ENCODE results near the gene C12orf50. TPM values are rescaled to one million over a fixed set of nuclear protein-coding genes. Genes with fewer than 3 reads are reported as not detected.

Gene C12orf50, protein sequence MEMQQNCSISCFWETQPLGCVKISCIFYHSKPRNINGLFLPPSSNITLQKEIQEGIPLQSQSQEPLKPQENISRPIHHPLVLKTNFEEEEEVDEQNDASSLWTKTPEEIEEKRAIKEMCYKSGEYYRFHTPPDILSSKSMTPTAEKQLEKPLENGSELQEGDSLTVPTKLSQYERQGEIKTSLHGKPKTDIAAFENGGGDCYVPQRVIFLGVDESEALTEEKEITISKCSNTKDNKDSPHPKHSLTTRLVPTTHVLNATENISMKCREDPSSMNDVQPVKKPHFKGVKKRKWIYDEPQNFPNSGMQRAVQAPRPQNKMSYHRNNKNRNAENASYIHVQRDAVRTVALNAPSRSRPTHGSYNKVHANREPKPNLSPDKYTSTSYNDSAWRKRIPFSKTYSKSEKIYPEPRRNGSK
- total RNA-seq (under 1 TPM in 2 of 9 donors, not detected in 7; 0.06 to 0.08 TPM), polyA plus RNA-seq (under 1 TPM in 1 of 2 donors, not detected in 1; 0.10 TPM)
- long read RNA-seq, donor 1, result 0 reads
- long read RNA-seq, donor 2, result 0 reads
- long read RNA-seq, donor 3, result 0 reads

DNA sequence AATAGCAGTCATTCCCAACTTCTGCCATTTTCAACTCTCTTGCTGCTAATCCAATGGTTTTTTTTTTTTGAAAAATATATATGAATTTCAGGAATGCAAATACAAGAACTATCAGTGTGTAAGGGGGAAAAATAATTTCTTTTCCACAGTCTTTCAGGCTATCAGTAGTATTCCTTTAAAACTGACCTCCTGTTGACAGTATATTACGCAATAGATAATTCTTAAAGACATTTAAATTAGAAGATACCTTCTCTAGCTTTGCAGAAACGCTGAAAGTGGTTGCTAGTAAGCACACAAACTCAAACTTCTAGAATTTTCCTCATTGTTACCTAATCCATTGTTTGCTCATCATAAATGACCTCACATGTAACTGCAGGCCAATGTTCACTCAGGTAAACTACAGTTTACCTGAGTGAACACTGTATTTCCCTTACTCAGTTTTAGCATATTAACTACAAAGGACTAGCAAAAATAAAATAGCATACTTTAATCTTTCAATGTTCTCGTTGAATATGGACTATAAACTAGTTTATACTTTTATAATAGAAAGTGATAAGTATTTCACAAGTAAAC is at the start of gene C12orf50:
C12orf50 (minus strand) TSS at position 309 of the 573 bp plus-strand sequence. CDS start 2,439 bp downstream, outside the sequence.
- no peak for DNase-seq
- no peaks in the 10 kb centered on the region for H3K4me1 ChIP-seq
- ATAC-seq, result no peak
- intact Hi-C loops (cut with DNase I), result no loop called here
- H3K27ac ChIP-seq, result no peak within 1 kb of the TSS
- no peaks in the 10 kb centered on the region for H3K27me3 ChIP-seq
- H3K9me3 ChIP-seq, result no peaks in the 10 kb centered on the region
- no peaks in the 10 kb centered on the region for H3K36me3 ChIP-seq
- H3K4me3 ChIP-seq, result no peak within 1 kb of the TSS
- TF ChIP-seq, protein P1, sequence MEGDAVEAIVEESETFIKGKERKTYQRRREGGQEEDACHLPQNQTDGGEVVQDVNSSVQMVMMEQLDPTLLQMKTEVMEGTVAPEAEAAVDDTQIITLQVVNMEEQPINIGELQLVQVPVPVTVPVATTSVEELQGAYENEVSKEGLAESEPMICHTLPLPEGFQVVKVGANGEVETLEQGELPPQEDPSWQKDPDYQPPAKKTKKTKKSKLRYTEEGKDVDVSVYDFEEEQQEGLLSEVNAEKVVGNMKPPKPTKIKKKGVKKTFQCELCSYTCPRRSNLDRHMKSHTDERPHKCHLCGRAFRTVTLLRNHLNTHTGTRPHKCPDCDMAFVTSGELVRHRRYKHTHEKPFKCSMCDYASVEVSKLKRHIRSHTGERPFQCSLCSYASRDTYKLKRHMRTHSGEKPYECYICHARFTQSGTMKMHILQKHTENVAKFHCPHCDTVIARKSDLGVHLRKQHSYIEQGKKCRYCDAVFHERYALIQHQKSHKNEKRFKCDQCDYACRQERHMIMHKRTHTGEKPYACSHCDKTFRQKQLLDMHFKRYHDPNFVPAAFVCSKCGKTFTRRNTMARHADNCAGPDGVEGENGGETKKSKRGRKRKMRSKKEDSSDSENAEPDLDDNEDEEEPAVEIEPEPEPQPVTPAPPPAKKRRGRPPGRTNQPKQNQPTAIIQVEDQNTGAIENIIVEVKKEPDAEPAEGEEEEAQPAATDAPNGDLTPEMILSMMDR (IDR thresholded peaks at IDR 0.05), result no peak
- 52 to 58% (median 56%) methylated on average over 3 of the region's 3 CpGs for WGBS, 4 donors

DNA sequence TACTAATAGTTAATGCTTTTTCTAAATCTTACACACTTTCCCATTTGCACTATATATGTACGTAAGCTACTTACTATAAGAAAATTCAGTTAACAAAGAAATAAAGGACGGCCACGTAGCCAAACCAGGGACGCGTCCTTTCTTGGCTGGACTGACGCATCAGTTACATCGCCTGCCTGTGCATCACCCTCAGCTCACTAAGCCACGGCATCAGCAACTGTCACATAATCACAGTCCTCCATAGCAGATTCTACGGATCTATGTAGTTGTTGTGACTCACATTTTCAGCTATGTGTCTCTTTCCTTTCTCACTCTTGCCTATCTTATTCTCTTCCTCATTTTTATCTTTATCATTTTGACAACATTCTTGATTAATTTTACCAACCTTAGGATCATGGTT is 38.1 kb upstream of the C12orf50 start:
- no peak for DNase-seq
- H3K4me3 ChIP-seq, result no peak overlapping the region
- no peaks in the 10 kb centered on the region for H3K27me3 ChIP-seq
- no peaks in the 10 kb centered on the region for H3K4me1 ChIP-seq
- H3K36me3 ChIP-seq, result peaks cover 0 to 76% (median 16%) of the 10 kb centered on the region in 9 donors
- no peak for ATAC-seq
- H3K9me3 ChIP-seq, result no peaks in the 10 kb centered on the region
- 94 to 96% (median 95%) methylated on average over 9 of the region's 9 CpGs for whole genome bisulfite sequencing, 4 donors
- no peak overlapping the region for H3K27ac ChIP-seq
- TF ChIP-seq, protein P1 (IDR thresholded peaks at IDR 0.05), result no peak
- TF ChIP-seq POLR2A (IDR thresholded peaks at IDR 0.05), result no peak
- intact Hi-C loops (cut with DNase I), result loop anchor here in 1 of 10 donors (5.0 kb wide), 1 partner anchor 840 kb away; no protein-coding TSS in a partner anchor

DNA sequence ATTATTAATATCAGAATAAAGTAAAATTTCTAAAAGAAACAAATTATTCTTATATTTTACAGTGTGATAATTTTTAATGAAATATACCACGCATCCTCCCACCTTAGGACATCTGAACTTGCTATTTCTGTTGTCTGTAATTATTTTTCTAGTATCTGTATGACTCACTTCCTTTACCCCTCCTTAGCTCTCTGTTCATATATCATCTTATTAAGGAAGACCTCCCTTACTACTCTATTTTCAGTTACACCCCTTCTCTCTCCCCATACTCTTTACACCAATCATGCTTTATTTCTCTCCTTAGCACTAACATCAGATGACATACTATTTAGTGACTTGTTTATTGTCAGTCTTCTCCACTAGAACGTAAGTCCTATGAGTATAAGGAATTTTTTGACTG is 34.2 kb upstream of the C12orf50 start:
- intact Hi-C loops (cut with DNase I), result no loop called here
- ATAC-seq (no peak), DNase-seq (no peak)
- Histone ChIP-seq H3K36me3 (peaks cover 0 to 76% (median 24%) of the 10 kb centered on the region in 9 donors), H3K4me1 (no peaks in the 10 kb centered on the region), H3K9me3 (no peaks in the 10 kb centered on the region), H3K4me3 (no peak overlapping the region), H3K27me3 (no peaks in the 10 kb centered on the region), H3K27ac (no peak overlapping the region)
- WGBS, 4 donors, result 84 to 87% (median 86%) methylated on average over 2 of the region's 2 CpGs
- no peak for TF ChIP-seq POLR2A (IDR thresholded peaks at IDR 0.05)
- TF ChIP-seq, protein P1 (IDR thresholded peaks at IDR 0.05), result no peak

DNA sequence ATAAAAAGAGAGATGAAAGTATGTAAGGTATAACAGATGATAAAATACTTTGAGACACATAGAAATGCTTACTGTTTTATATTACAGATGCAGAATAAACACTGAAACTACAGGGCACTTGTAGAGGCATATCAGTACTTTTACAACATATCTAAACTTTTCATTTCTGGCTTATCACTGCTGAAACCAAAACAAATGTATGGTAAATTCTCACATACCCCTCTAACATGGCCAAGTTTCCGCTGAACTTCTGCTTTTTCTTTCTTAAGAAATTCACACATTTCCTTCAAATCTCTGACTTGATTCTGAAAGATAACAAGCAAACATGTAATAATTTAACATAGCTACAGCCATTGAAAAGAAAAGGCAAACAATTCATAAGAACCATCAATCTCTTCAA is 33.3 kb upstream of the C12orf50 start:
- H3K27ac ChIP-seq, result no peak overlapping the region
- WGBS, 4 donors, result 88 to 93% (median 89%) methylated on average over 1 of the region's 1 CpG
- DNase-seq (no peak), ATAC-seq (no peak)
- H3K4me1 ChIP-seq, result peaks cover 0 to 4% (median 0%) of the 10 kb centered on the region in 12 donors
- intact Hi-C loops (cut with DNase I), result no loop called here
- H3K27me3 ChIP-seq, result no peaks in the 10 kb centered on the region
- no peaks in the 10 kb centered on the region for H3K9me3 ChIP-seq
- TF ChIP-seq POLR2A (IDR thresholded peaks at IDR 0.05), result no peak
- TF ChIP-seq, protein P1 (IDR thresholded peaks at IDR 0.05), result no peak
- no peak overlapping the region for H3K4me3 ChIP-seq
- peaks cover 0 to 74% (median 29%) of the 10 kb centered on the region in 9 donors for H3K36me3 ChIP-seq
